Lower leg skin (tissue), 3 donors: ENCODE results near the gene OGFR.

ENCODE experiments used
- CTCF ChIP-seq, 3 donors: fragments of 450-650 bp; IDR thresholded peaks; one replicate each; pipeline ENCODE4 v1.5.1; 2016; ENCODE audit warnings: antibody characterized with exemption in 3 of 3, mild to moderate bottlenecking in 3 of 3, moderate library complexity in 2 of 3
- POLR2A ChIP-seq, 2 donors: fragments of 450-650 bp; IDR thresholded peaks; one replicate each; pipeline ENCODE4 v1.6.1; 2016 to 2017; ENCODE audit warnings: antibody characterized with exemption in 2 of 2, mild to moderate bottlenecking in 1 of 2, moderate library complexity in 1 of 2

- TF ChIP-seq CTCF (IDR thresholded peaks at IDR 0.05) (no peak), POLR2A (IDR thresholded peaks at IDR 0.05) (no peak)
Measured at GRCh38 chr20:62761759-62762131, 42.9 kb upstream of the OGFR start.
